Astrocyte of the cerebellum (primary cell): ENCODE measurements around the gene SEC31A.

Experiments used
- DNase-seq: peaks from one replicate; pipeline ENCODE4 v3.0.0-alpha.2; 2011; ENCODE audit warnings: low read depth
- H3K4me3 ChIP-seq: 2 replicates; pipeline ENCODE4 v1.5.1; 2011; ENCODE audit warnings: mild to moderate bottlenecking, low read depth, low read length, moderate library complexity
- in situ Hi-C: cut with HindIII; loops from 2 replicates; pipeline ENCODE4 v1.10.0; 2017; ENCODE audit warnings: low sequenced_read_pairs
- TF ChIP-seq, protein P1 (sequence below): IDR thresholded peaks from 2 replicates; pipeline ENCODE4 v1.5.1; 2012; ENCODE audit warnings: low read length, low read depth, moderate library complexity, mild to moderate bottlenecking; ENCODE audit errors: missing control alignments

Gene SEC31A

DNA sequence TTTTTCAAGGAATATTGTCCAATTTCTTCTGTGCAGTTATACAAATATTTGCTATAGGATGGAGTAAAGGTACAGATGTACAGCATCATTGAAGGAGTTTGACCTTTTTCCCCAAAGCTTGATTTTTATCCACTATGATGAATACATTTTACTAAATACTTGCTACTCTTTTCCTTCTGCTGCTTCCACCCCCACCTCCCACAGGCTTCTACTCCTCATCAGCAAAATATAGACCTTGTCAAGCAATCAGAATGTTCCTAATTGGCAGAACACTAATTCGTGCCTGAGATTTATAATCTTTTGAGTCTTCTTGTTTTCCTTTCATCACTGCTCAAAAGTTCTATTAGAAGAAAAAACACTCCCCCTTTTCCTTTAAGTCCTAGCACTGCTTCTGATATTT is 5.8 kb upstream of the SEC31A start:
- in situ Hi-C loops = no loop called here
- H3K4me3 ChIP-seq = no peak overlapping the region

DNA sequence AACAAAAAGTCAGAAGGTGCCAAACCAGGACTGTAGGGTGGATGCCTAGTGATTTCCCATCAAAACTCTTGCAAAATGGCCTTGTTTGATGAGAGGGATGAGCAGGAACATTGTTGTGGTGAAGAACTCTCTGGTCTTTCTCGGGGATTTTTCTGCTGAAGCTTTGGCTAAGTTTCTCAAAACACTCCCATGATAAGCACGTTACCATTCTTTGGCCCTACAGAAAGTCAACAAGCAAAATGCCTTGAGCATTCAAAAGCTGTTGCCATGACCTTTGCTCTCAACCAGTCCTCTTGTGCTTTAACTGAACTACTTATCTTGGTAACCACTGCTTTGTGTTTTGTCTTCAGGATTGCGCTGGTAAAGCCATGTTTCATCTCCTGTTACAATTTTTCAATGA is 3.0 kb upstream of the SEC31A start:
- DNase-seq = no peak
- no peak overlapping the region for H3K4me3 ChIP-seq
- TF ChIP-seq, protein P1, sequence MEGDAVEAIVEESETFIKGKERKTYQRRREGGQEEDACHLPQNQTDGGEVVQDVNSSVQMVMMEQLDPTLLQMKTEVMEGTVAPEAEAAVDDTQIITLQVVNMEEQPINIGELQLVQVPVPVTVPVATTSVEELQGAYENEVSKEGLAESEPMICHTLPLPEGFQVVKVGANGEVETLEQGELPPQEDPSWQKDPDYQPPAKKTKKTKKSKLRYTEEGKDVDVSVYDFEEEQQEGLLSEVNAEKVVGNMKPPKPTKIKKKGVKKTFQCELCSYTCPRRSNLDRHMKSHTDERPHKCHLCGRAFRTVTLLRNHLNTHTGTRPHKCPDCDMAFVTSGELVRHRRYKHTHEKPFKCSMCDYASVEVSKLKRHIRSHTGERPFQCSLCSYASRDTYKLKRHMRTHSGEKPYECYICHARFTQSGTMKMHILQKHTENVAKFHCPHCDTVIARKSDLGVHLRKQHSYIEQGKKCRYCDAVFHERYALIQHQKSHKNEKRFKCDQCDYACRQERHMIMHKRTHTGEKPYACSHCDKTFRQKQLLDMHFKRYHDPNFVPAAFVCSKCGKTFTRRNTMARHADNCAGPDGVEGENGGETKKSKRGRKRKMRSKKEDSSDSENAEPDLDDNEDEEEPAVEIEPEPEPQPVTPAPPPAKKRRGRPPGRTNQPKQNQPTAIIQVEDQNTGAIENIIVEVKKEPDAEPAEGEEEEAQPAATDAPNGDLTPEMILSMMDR = no peak
- in situ Hi-C loops = no loop called here

More for the DNA sequence above, 5.8 kb upstream of the SEC31A start:
- TF ChIP-seq, protein P1 = no peak
- no peak for DNase-seq

DNA sequence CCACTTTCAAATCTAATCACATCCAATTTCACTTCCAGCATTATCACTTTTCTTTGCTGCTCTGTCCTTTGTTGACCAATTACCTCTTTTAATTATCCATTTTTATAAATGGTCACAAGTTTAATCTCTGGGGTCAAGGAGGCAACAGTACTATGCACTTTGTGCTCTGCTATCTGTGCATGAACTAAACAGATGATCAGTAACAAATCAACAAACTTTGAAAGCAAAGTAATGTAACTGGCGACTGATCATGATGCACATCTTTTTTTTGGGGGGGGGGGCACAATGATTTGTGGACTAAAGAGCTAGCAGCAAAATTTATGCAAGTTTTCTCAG is 1.5 kb upstream of the SEC31A start:
- no peak for DNase-seq
- H3K4me3 ChIP-seq = no peak overlapping the region
- in situ Hi-C loops = no loop called here
- TF ChIP-seq, protein P1 = no peak

DNA sequence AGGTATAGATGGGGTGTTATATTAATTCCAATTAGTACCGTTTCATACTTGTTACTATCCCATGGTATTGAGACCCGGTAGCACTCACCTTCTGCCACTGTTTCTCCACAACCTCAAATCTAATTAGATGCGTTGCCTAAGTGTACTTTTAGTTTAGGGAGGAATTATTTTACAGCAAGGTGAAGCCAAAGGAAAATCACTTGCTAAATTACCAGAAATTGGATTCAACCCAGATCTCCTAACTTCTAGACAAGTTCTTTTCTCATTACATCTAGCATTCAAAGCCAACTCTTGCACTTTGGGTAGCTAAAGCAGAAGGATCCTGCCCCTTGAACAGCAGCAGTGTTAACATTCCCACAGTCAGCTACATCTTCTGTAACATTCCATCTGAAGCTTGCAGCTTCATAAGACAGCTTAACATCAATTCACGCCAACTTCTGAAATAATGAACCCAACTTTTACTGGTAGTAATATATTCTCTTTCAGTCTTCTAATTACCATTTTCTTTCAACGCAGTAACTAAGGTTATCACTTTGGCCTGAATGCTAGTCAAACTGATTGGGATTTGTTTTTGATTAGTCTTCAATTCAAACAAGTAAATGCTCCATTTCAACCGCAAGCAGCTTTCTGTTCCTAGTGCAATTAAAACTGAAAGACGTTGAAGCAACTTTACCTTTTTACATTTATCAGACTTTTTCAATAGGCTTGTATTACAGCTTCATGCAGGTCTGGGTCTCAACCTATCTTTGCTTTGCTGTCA is 934 bp upstream of the SEC31A start:
- TF ChIP-seq, protein P1 = no peak
- in situ Hi-C loops = no loop called here
- no peak for DNase-seq
- peak overlapping the region; percentile 76 for H3K4me3 ChIP-seq

DNA sequence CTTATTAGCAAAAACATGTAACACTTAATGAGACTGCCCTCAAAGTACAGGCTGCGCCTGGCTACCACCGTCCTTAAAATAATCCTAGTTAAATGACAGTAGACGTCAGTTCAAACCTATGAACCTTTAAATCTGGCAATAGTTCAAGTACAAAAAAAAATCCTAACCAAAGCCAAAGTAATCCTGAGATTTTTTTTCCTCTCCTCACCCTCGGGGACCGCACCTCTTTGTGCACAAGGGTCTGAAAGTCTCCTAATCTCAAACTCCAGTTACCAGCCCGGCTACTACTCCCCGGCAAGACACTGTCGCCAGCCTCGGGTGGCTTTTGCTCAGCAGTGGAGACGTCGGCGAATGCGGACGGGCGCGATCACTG is 439 bp downstream of the SEC31A start:
- peak overlapping the region; percentile 76 for H3K4me3 ChIP-seq
- no peak for DNase-seq
- TF ChIP-seq, protein P1 = no peak
- in situ Hi-C loops = no loop called here

DNA sequence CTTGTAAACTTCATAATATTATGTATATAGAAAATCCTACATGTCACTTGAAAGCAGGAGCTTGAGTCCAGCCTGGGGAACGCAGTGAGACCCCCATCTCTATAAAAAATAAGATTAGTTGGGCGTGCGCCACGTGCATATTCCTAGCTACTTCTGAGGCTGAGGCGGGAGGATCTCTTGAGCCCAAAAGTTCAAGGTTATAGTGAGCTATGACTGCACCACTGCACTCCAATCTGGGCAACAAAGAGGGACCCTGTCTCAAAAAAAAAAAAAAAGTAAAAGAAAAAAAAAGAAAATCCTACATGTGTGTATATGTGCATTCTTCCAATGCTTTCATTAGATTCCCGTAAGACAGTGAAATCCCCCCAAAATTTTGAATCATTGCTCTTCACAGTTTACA is 1.7 kb downstream of the SEC31A start:
- TF ChIP-seq, protein P1 = no peak
- in situ Hi-C loops = no loop called here
- peak overlapping the region; percentile 76 for H3K4me3 ChIP-seq
- no peak for DNase-seq
